Prostate gland (tissue), 2 donors: Measurements from ENCODE around the gene SPATC1L.

Experiments
- POLR2A ChIP-seq: fragments of 450-650 bp; IDR thresholded peaks from one replicate; pipeline ENCODE4 v1.6.1; 2016; ENCODE audit warnings: antibody characterized with exemption, mild to moderate bottlenecking
- TF ChIP-seq, protein P1 (sequence below), 4 experiments: fragments of 200-600 bp in 2 of 4; fragments of 450-650 bp in 2 of 4; sonication (generic) in 2 of 4; IDR thresholded peaks; 1 replicate in 3 of 4; 2 replicates in 1 of 4; pipeline ENCODE4 v1.5.1; 2016 to 2019; ENCODE audit warnings: antibody characterized with exemption in 4 of 4, mild to moderate bottlenecking in 2 of 4, moderate library complexity in 2 of 4

- TF ChIP-seq, protein P1, sequence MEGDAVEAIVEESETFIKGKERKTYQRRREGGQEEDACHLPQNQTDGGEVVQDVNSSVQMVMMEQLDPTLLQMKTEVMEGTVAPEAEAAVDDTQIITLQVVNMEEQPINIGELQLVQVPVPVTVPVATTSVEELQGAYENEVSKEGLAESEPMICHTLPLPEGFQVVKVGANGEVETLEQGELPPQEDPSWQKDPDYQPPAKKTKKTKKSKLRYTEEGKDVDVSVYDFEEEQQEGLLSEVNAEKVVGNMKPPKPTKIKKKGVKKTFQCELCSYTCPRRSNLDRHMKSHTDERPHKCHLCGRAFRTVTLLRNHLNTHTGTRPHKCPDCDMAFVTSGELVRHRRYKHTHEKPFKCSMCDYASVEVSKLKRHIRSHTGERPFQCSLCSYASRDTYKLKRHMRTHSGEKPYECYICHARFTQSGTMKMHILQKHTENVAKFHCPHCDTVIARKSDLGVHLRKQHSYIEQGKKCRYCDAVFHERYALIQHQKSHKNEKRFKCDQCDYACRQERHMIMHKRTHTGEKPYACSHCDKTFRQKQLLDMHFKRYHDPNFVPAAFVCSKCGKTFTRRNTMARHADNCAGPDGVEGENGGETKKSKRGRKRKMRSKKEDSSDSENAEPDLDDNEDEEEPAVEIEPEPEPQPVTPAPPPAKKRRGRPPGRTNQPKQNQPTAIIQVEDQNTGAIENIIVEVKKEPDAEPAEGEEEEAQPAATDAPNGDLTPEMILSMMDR (IDR thresholded peaks at IDR 0.05) = no peak
- no peak for TF ChIP-seq POLR2A
These were observed 24.8 kb upstream of the SPATC1L start for GRCh38 chr21:46208761-46209721.
